CD8-positive, alpha-beta memory T cell (primary cell): ENCODE measurements around the gene CSMD2. TPM values are rescaled to one million over a fixed set of nuclear protein-coding genes. Genes with fewer than 3 reads are reported as not detected.

Source experiments
- CTCF ChIA-PET: fragments of 350-600 bp; sonication (Branson Sonifier 250); formaldehyde crosslinking; loops from one replicate; lab custom pipeline; 2021; ENCODE audit warnings: antibody characterized with exemption; lab: Charles Lee
- POLR2A ChIA-PET: fragments of 350-600 bp; sonication (Branson Sonifier 250); formaldehyde crosslinking; loops from one replicate; lab custom pipeline; 2021; ENCODE audit warnings: antibody characterized with exemption; lab: Charles Lee
- DNase-seq, 5 donors: peaks; one replicate each; pipeline versions ENCODE4 v3.0.0 to v3.0.0-alpha.2; 2020 to 2022; ENCODE audit warnings: mixed read lengths in 1 of 5
- H3K27ac ChIP-seq: one replicate; pipeline ENCODE4 v1.7.0; 2013; ENCODE audit warnings: low read depth, mild to moderate bottlenecking, low read length, moderate library complexity
- H3K27me3 ChIP-seq: 2 replicates; pipeline ENCODE4 v1.7.0; 2013; ENCODE audit warnings: low read length, mild to moderate bottlenecking; ENCODE audit not compliant: insufficient read depth, poor library complexity, severe bottlenecking
- H3K36me3 ChIP-seq: 2 replicates; pipeline ENCODE4 v1.7.0; 2013; ENCODE audit warnings: mild to moderate bottlenecking, low read length, moderate library complexity; ENCODE audit not compliant: insufficient read depth
- H3K4me1 ChIP-seq: 2 replicates; pipeline ENCODE4 v1.7.0; 2013; ENCODE audit warnings: mild to moderate bottlenecking, low read length, moderate library complexity; ENCODE audit not compliant: insufficient read depth
- H3K4me3 ChIP-seq: 2 replicates; pipeline ENCODE4 v1.7.0; 2013; ENCODE audit warnings: mild to moderate bottlenecking, low read length
- H3K9me3 ChIP-seq: 2 replicates; pipeline ENCODE4 v1.7.0; 2013; ENCODE audit warnings: mild to moderate bottlenecking, low read length
- H3K27ac Mint-ChIP-seq, 8 donors: one replicate each; pipeline ENCODE4 v1.8.0; 2020 to 2021; ENCODE audit warnings: mixed read lengths in 8 of 8, mild to moderate bottlenecking in 6 of 8, inconsistent platforms in 3 of 8, moderate library complexity in 3 of 8
- H3K27me3 Mint-ChIP-seq, 2 donors: one replicate each; pipeline ENCODE4 v1.8.0; 2020 to 2021; ENCODE audit warnings: mixed read lengths in 2 of 2, mild to moderate bottlenecking in 1 of 2, moderate library complexity in 1 of 2
- H3K36me3 Mint-ChIP-seq, 3 donors: one replicate each; pipeline ENCODE4 v1.8.0; 2020 to 2021; ENCODE audit warnings: mixed read lengths in 3 of 3, inconsistent platforms in 1 of 3, mild to moderate bottlenecking in 1 of 3
- H3K4me1 Mint-ChIP-seq, 3 donors: one replicate each; pipeline ENCODE4 v1.8.0; 2020 to 2021; ENCODE audit warnings: mixed read lengths in 3 of 3, inconsistent platforms in 1 of 3, mild to moderate bottlenecking in 1 of 3
- H3K4me3 Mint-ChIP-seq, 7 donors: one replicate each; pipeline ENCODE4 v1.8.0; 2020 to 2021; ENCODE audit warnings: mixed read lengths in 7 of 7, mild to moderate bottlenecking in 6 of 7, moderate library complexity in 4 of 7, inconsistent platforms in 2 of 7
- H3K9me3 Mint-ChIP-seq, 5 donors: one replicate each; pipeline ENCODE4 v1.8.0; 2020 to 2022; ENCODE audit warnings: mixed read lengths in 5 of 5, mild to moderate bottlenecking in 3 of 5, moderate library complexity in 2 of 5, inconsistent platforms in 1 of 5
- polyA plus RNA-seq: library from polyadenylated mRNA; unstranded; fragments of 300-500 nt; fragmentation: Illumina TruSeq; gene quantifications from one replicate; pipeline ENCODE4 v1.2.3, GENCODE V29; 2021
- total RNA-seq, 2 experiments: library from RNA; stranded (reverse); gene quantifications; one replicate each; pipeline ENCODE4 v1.2.3, GENCODE V29; 2021

Gene CSMD2
- total and polyA plus RNA-seq, 3 experiments from 2014 or later: not detected

DNA sequence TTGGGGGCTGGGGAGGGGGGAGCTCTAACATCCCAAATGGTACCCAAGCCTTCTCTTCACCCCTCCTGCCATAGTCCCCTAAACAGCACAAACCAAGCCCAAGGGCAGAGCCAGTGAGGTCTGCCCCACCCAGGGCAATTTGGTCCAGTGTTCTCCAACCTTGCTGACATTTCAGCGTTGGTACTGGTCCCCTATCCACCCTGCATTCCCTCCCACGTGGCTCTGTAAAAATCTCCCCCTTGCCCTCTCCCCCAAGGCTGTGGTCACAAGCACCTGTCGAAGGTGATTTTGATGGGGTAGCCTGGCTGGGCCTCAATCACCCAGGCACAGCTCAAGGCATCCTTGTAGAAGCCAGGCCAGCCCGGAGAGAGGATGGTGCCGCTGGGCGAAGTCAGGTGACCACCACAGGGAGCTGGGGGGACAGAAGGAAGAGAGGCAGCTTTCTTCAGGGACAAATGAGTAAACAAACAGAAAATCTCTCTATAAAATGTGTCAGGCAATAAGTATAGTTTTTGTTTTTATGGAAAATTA, 438.7 kb downstream of the CSMD2 start:
- ChIA-PET POLR2A (no interaction called here), CTCF (no interaction called here)
- Mint-ChIP-seq H3K27me3 (peaks cover 4 to 5% of the 10 kb centered on the region in 2 donors), H3K4me3 (no peak overlapping the region), H3K9me3 (no peaks in the 10 kb centered on the region), H3K4me1 (no peaks in the 10 kb centered on the region), H3K27ac (no peak overlapping the region), H3K36me3 (no peaks in the 10 kb centered on the region)
- Histone ChIP-seq H3K9me3 (no peaks in the 10 kb centered on the region), H3K27ac (no peak overlapping the region), H3K36me3 (no peaks in the 10 kb centered on the region), H3K4me1 (no peaks in the 10 kb centered on the region), H3K4me3 (no peak overlapping the region), H3K27me3 (no peaks in the 10 kb centered on the region)
- DNase-seq: no peak

DNA sequence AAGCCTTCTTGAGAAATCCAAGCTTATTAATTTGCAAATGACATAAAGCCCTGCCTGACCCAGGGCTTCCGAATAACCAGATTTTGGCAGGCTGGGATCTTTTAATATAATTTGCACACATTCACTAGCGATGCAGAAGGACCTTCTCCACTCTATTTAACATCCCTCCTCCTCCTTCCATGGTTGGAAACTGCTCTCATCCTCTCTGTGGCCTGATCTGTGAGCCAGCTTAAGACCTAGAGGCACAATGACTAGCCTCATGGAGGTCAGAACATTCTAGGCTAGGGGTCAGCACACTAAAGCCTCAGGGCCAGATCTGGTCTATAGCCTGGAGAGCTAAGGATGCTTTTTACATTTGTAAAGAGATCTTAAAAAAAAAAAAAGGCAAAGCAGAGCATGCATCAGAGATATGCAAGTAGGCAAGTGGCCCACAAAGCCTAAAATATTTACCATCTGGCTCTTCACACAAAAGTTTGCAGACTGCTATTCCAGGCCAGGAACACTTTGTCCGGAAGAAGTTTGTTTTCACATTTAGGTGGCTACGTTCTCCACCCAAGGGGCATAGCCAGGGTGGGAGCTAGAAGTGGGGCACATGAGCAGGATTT, 439.4 kb downstream of the CSMD2 start:
- Mint-ChIP-seq H3K4me3 (no peak overlapping the region), H3K4me1 (no peaks in the 10 kb centered on the region), H3K27ac (no peak overlapping the region), H3K9me3 (no peaks in the 10 kb centered on the region), H3K36me3 (no peaks in the 10 kb centered on the region), H3K27me3 (peaks cover 3 to 4% of the 10 kb centered on the region in 2 donors)
- H3K27me3 ChIP-seq: no peaks in the 10 kb centered on the region
- no peaks in the 10 kb centered on the region for H3K36me3 ChIP-seq
- no peak for DNase-seq
- no peak overlapping the region for H3K27ac ChIP-seq
- CTCF ChIA-PET: no interaction called here
- no peaks in the 10 kb centered on the region for H3K4me1 ChIP-seq
- H3K4me3 ChIP-seq: no peak overlapping the region
- POLR2A ChIA-PET: no interaction called here
- no peaks in the 10 kb centered on the region for H3K9me3 ChIP-seq

DNA sequence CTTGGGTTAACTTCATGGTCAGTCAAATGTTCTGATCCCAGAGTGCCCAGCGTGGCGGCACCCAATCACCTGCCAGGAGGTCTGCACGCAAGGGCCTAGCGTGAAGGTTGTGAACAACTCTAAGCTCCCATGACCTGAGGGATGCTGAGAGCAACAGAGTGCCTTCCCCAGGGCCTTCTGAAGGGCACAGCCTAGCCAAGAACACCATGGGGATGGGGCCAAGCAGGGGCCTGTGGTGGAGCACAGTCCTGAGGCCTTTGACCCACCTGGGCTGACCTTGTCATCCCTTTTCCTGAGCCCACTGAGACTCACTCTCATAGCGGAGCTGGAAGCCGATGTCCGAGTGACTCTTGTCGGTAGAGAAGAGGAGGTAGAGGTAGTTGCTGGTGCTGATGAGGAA, 440.0 kb downstream of the CSMD2 start:
- no peaks in the 10 kb centered on the region for H3K4me1 Mint-ChIP-seq

DNA sequence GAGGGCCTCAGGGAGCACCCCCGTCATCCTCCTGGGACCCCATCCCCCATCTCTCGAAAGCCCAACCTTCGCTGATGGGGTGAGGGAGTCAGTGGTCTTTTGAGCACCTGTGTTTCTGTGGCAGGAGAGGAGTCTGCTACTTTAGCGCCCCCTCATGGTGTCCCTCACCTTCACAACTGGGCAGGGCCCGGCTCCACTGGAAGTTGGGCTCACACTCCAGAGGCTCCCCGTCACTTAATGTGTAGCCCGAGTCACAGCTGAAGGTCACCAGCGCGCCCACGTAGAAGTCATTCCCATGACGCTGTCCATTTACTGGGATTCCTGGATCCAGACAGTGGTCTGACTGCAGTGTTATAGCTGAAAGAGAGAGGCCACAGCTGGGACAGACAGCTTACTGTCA, 440.7 kb downstream of the CSMD2 start:
- ChIA-PET POLR2A (no interaction called here), CTCF (no interaction called here)
- H3K4me3 Mint-ChIP-seq: no peak overlapping the region

More for the DNA sequence above, 440.0 kb downstream of the CSMD2 start:
- no peak for DNase-seq
- no peak overlapping the region for H3K27ac ChIP-seq
- Mint-ChIP-seq H3K36me3 (no peaks in the 10 kb centered on the region), H3K27ac (no peak overlapping the region), H3K27me3 (peaks cover 3 to 4% of the 10 kb centered on the region in 2 donors), H3K9me3 (no peaks in the 10 kb centered on the region), H3K4me3 (no peak overlapping the region)
- H3K4me3 ChIP-seq: no peak overlapping the region
- no peaks in the 10 kb centered on the region for H3K4me1 ChIP-seq
- H3K36me3 ChIP-seq: no peaks in the 10 kb centered on the region
- CTCF ChIA-PET: no interaction called here
- POLR2A ChIA-PET: no interaction called here
- H3K9me3 ChIP-seq: no peaks in the 10 kb centered on the region
- H3K27me3 ChIP-seq: no peaks in the 10 kb centered on the region

GRCh38 chr1:33723251-33723650, 441.8 kb downstream of the CSMD2 start:
- H3K9me3 Mint-ChIP-seq: no peaks in the 10 kb centered on the region
- POLR2A ChIA-PET: no interaction called here
- Histone ChIP-seq H3K4me3 (no peak overlapping the region), H3K9me3 (no peaks in the 10 kb centered on the region), H3K27me3 (no peaks in the 10 kb centered on the region), H3K27ac (no peak overlapping the region), H3K4me1 (no peaks in the 10 kb centered on the region), H3K36me3 (no peaks in the 10 kb centered on the region)
- H3K4me3 Mint-ChIP-seq: no peak overlapping the region
- H3K36me3 Mint-ChIP-seq: no peaks in the 10 kb centered on the region
- no peak for DNase-seq
- CTCF ChIA-PET: no interaction called here
- peaks cover 3 to 4% of the 10 kb centered on the region in 2 donors for H3K27me3 Mint-ChIP-seq
- no peak overlapping the region for H3K27ac Mint-ChIP-seq
- no peaks in the 10 kb centered on the region for H3K4me1 Mint-ChIP-seq

More for the DNA sequence above, 440.7 kb downstream of the CSMD2 start:
- H3K27ac ChIP-seq: no peak overlapping the region
- no peaks in the 10 kb centered on the region for H3K4me1 ChIP-seq
- H3K36me3 Mint-ChIP-seq: no peaks in the 10 kb centered on the region
- H3K36me3 ChIP-seq: no peaks in the 10 kb centered on the region
- peaks cover 3 to 4% of the 10 kb centered on the region in 2 donors for H3K27me3 Mint-ChIP-seq
- no peak overlapping the region for H3K27ac Mint-ChIP-seq
- H3K9me3 ChIP-seq: no peaks in the 10 kb centered on the region
- DNase-seq: no peak
- no peaks in the 10 kb centered on the region for H3K27me3 ChIP-seq
- H3K4me1 Mint-ChIP-seq: no peaks in the 10 kb centered on the region
- no peaks in the 10 kb centered on the region for H3K9me3 Mint-ChIP-seq
- H3K4me3 ChIP-seq: no peak overlapping the region

DNA sequence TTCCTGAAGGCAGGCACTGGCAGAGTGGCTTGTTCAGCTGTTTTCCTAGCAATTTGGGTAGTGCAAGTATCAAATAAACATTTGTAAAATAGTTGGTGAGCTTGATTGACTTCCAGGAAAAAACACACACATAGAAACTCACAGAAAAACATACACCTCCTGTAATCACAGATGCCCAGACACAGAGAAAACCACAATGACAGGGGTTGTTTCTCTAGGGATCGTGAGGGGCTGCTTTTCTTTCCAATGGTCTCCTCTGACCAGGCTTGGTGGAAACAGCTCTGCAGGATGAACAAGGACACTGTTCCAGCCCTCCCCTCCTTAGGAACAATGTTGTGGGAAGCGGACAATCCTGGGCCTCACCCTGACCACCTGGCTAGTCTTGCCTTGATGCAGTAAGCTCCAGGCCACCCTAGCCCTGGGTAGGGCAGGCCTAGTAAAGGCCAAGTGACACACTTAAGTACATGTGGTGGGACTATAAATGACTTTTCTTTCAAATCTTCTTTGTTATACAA, 443.7 kb downstream of the CSMD2 start:
- Histone ChIP-seq H3K27me3 (no peaks in the 10 kb centered on the region), H3K4me3 (no peak overlapping the region), H3K36me3 (no peaks in the 10 kb centered on the region), H3K9me3 (no peaks in the 10 kb centered on the region), H3K4me1 (no peaks in the 10 kb centered on the region), H3K27ac (no peak overlapping the region)
- CTCF ChIA-PET: no interaction called here
- Mint-ChIP-seq H3K27ac (no peak overlapping the region), H3K4me3 (no peak overlapping the region), H3K27me3 (peaks cover 4 to 5% of the 10 kb centered on the region in 2 donors), H3K36me3 (no peaks in the 10 kb centered on the region), H3K9me3 (no peaks in the 10 kb centered on the region), H3K4me1 (no peaks in the 10 kb centered on the region)
- no peak for DNase-seq
- POLR2A ChIA-PET: no interaction called here

- H3K4me1 ChIP-seq: no peaks in the 10 kb centered on the region
- H3K27me3 Mint-ChIP-seq: peaks cover 6 to 7% of the 10 kb centered on the region in 2 donors
- H3K4me3 Mint-ChIP-seq: no peak overlapping the region
- H3K27ac ChIP-seq: no peak overlapping the region
- no peaks in the 10 kb centered on the region for H3K4me1 Mint-ChIP-seq
- H3K9me3 ChIP-seq: no peaks in the 10 kb centered on the region
- no peak overlapping the region for H3K27ac Mint-ChIP-seq
- H3K4me3 ChIP-seq: no peak overlapping the region
- no peaks in the 10 kb centered on the region for H3K36me3 Mint-ChIP-seq
- POLR2A ChIA-PET: no interaction called here
- H3K9me3 Mint-ChIP-seq: no peaks in the 10 kb centered on the region
- H3K27me3 ChIP-seq: no peaks in the 10 kb centered on the region
- no peaks in the 10 kb centered on the region for H3K36me3 ChIP-seq
- CTCF ChIA-PET: no interaction called here
- no peak for DNase-seq
Observed at GRCh38 chr1:33719771-33720670, 445.0 kb downstream of the CSMD2 start.

DNA sequence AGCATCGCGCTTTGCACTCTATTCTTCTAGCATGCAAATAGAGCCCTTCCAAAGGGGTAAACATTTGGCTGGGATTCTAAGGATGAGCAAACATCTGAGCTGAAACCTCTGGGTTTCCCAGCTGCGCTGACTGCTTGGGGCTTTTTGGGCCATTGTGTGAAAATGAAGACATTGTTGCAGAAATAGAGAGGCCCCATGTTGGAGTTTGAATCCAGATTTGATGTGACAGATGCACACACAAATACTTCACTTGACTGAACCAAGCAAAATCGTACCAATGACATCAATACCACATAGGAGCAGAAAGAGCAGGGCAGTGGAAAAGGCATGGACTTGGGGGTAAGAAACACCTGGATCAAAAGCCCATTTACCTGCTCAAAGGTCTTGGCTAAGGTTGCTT, 445.7 kb downstream of the CSMD2 start:
- Mint-ChIP-seq H3K4me3 (no peak overlapping the region), H3K27me3 (peaks cover 4 to 10% of the 10 kb centered on the region in 2 donors), H3K4me1 (no peaks in the 10 kb centered on the region), H3K36me3 (no peaks in the 10 kb centered on the region), H3K9me3 (no peaks in the 10 kb centered on the region), H3K27ac (no peak overlapping the region)
- Histone ChIP-seq H3K4me1 (no peaks in the 10 kb centered on the region), H3K27me3 (no peaks in the 10 kb centered on the region), H3K36me3 (no peaks in the 10 kb centered on the region), H3K4me3 (no peak overlapping the region), H3K27ac (no peak overlapping the region), H3K9me3 (no peaks in the 10 kb centered on the region)
- DNase-seq: no peak
- ChIA-PET POLR2A (no interaction called here), CTCF (no interaction called here)
